Measurements from ENCODE around the gene CBLC. TPM values are rescaled to one million over a fixed set of nuclear protein-coding genes. Genes with fewer than 3 reads are reported as not detected.
A peak's percentile ranks its signal among the peaks of the same experiment; 100 is the strongest.

CBLC gene
- total and polyA plus RNA-seq, 2 of the 4 experiments (the other 2 are of a cell fraction): not detected

DNA sequence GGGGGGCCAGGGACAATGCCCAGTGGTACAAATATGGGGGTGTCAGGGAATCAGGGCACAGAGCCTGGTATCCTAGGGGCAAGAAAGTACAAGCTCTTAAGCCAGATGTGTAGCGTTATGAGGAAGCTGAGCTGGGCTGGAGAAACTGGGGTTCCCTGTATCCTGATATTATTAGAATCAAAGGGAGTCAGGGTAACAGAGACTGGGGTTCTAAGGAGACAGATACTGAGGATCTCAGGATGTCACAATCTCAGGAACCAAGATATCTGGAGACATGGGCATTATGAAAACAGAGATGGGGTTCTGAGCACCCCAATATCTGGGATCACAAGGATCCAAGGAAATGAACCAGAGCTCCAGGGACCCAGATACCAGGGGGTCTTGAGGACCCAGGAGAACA lies 28.4 kb upstream of the CBLC start:
- peak overlapping the region; percentile 17; the same call in 1 of the 2 replicates for H2BK20ac ChIP-seq (ENCODE audit: low read depth, low read length)
- intact Hi-C loops (cut with micrococcal nuclease) (no loop called here), in situ Hi-C loops (cut with MboI; ENCODE audit: low sequenced_read_pairs) (no loop called here), dilution Hi-C loops (cut with HindIII; ENCODE audit: low sequenced_read_pairs, unreplicated experiment) (no loop called here)
- H2AFZ ChIP-seq (replicated peaks; ENCODE audit: low read length, poor library complexity): no peak overlapping the region
- peak overlapping the region; percentile 35 to 81 for H4K8ac ChIP-seq (ENCODE audit: low read depth in 2 of 2, low read length in 2 of 2)
- no peaks in the 10 kb centered on the region for H3K27me3 ChIP-seq (ENCODE audit: control insufficient read depth, insufficient read depth, low read length)
- peaks cover 23% of the 10 kb centered on the region for H3K36me3 ChIP-seq (ENCODE audit: control insufficient read depth, insufficient read depth, low read length)
- peak overlapping the region; percentile 83 for H3K4me2 ChIP-seq (ENCODE audit: low read depth, low read length)
- no peak for ATAC-seq (ENCODE audit: low read depth)
- H2BK15ac ChIP-seq (ENCODE audit: low read depth, low read length): peak overlapping the region; percentile 22; the same call in 1 of the 3 replicates
- peak overlapping the region; percentile 68; the same call in 1 of the 2 replicates for H2BK120ac ChIP-seq (ENCODE audit: low read depth, low read length)
- peak overlapping the region; percentile 91 for H2BK5ac ChIP-seq (ENCODE audit: low read depth, low read length, poor library complexity, severe bottlenecking)
- H3K18ac ChIP-seq (ENCODE audit: low read depth, low read length): peak overlapping the region; percentile 81
- H3K9me3 ChIP-seq (ENCODE audit: control insufficient read depth, insufficient read depth, low read length): no peaks in the 10 kb centered on the region
- peak overlapping the region; percentile 99 for H3K9ac ChIP-seq (ENCODE audit: low read depth, low read length)
- H3K4me3 ChIP-seq (ENCODE audit: insufficient read depth, low read depth, low read length): peak overlapping the region; percentile 92
- H3K23ac ChIP-seq (ENCODE audit: low read depth, low read length): peak overlapping the region; percentile 82
- H3K4me1 ChIP-seq (ENCODE audit: control insufficient read depth, insufficient read depth, low read length): peaks cover 32% of the 10 kb centered on the region
- POLR2A ChIA-PET (ENCODE audit: unreplicated experiment): no interaction called here
- no TSS peak for BruUV-seq (replicated peaks)
- TF ChIP-seq, protein P1, sequence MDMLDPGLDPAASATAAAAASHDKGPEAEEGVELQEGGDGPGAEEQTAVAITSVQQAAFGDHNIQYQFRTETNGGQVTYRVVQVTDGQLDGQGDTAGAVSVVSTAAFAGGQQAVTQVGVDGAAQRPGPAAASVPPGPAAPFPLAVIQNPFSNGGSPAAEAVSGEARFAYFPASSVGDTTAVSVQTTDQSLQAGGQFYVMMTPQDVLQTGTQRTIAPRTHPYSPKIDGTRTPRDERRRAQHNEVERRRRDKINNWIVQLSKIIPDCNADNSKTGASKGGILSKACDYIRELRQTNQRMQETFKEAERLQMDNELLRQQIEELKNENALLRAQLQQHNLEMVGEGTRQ (IDR thresholded peaks at IDR 0.05; ENCODE audit: low read depth, low read length): no peak
- peak overlapping the region; percentile 96 for H3K27ac ChIP-seq (ENCODE audit: insufficient read depth, low read length)
- H2AK5ac ChIP-seq (ENCODE audit: low read depth, low read length): peak overlapping the region; percentile 85
- peak overlapping the region; percentile 97 for H3K14ac ChIP-seq (replicated peaks; ENCODE audit: low read depth, low read length)
- no peak for DNase-seq
- peaks cover 15 to 50% of the 10 kb centered on the region in 2 experiments; a peak in 3 of 4 replicates for H3K79me1 ChIP-seq (ENCODE audit: low read depth in 1 of 2, low read length in 2 of 2)
- peak overlapping the region; percentile 95 for H2AK9ac ChIP-seq (replicated peaks; ENCODE audit: low read depth, low read length, poor library complexity)
- peaks cover 29% of the 10 kb centered on the region for H4K20me1 ChIP-seq (ENCODE audit: insufficient read depth, low read length)
- peaks cover 15% of the 10 kb centered on the region for H3K9me1 ChIP-seq (ENCODE audit: insufficient read depth, low read length)
- peak overlapping the region; percentile 82 for H4K91ac ChIP-seq (ENCODE audit: insufficient read depth, low read depth, low read length)
- H3K4ac ChIP-seq (ENCODE audit: low read depth, low read length): peak overlapping the region; percentile 88
- H3K56ac ChIP-seq (ENCODE audit: extremely low read depth, insufficient read depth, low read length): peak overlapping the region; percentile 93
- CTCF ChIA-PET: interaction anchor here (1.6 kb wide), 1 partner anchor 25 kb away, joined by 8 read pairs; no protein-coding TSS in a partner anchor
- peak overlapping the region; percentile 36 for H4K5ac ChIP-seq (ENCODE audit: low read depth, low read length)
- WGBS, 2 experiments (ENCODE audit: extremely low coverage in 2 of 2, insufficient read length in 1 of 2): 50% methylated on average over 1 of the region's 1 CpG; no CpG with 5 or more reads in 1 of the 2 experiments

Data from IMR-90 (cell line).